HL-60 (cell line): ENCODE measurements around the gene CNTNAP2.

Experiments used
- DNase-seq, 2 experiments: peaks; one replicate each; pipeline ENCODE4 v3.0.0-alpha.2; 2010 to 2020; ENCODE audit warnings: low read depth in 1 of 2, low spot score in 1 of 2
- H3K27ac ChIP-seq: fragments of 250-450 bp; sonication (Bioruptor Pico); replicated peaks from 2 replicates; pipeline ENCODE4 v1.5.1; 2020; ENCODE audit warnings: mild to moderate bottlenecking, moderate library complexity
- H3K27me3 ChIP-seq: fragments of 250-450 bp; sonication (Bioruptor Pico); 2 replicates; pipeline ENCODE4 v1.5.1; 2021; ENCODE audit warnings: mild to moderate bottlenecking, moderate library complexity; ENCODE audit not compliant: insufficient read depth, poor library complexity, severe bottlenecking
- H3K4me3 ChIP-seq: replicated peaks from 2 replicates; pipeline ENCODE4 v1.5.1; 2011; ENCODE audit warnings: mild to moderate bottlenecking, control low read depth, low read length; ENCODE audit not compliant: insufficient read depth
- GABPA ChIP-seq: IDR thresholded peaks from 2 replicates; pipeline ENCODE4 v1.6.1; 2012; ENCODE audit warnings: low read depth
- POLR2AphosphoS5 ChIP-seq: IDR thresholded peaks from 2 replicates; pipeline ENCODE4 v1.6.1; 2012; ENCODE audit warnings: low read depth
- SPI1 ChIP-seq: IDR thresholded peaks from 2 replicates; pipeline ENCODE4 v1.6.1; 2012; ENCODE audit warnings: low read depth, mild to moderate bottlenecking, borderline replicate concordance
- TF ChIP-seq, protein P1 (sequence below): IDR thresholded peaks from 2 replicates; pipeline ENCODE4 v1.6.1; 2012; ENCODE audit warnings: low read depth; ENCODE audit not compliant: insufficient replicate concordance
- TF ChIP-seq, protein P2 (sequence below): IDR thresholded peaks from one replicate; pipeline ENCODE4 v1.5.1; 2011; ENCODE audit warnings: low read length, control low read depth, inconsistent platforms; ENCODE audit not compliant: insufficient read depth

Gene CNTNAP2

DNA sequence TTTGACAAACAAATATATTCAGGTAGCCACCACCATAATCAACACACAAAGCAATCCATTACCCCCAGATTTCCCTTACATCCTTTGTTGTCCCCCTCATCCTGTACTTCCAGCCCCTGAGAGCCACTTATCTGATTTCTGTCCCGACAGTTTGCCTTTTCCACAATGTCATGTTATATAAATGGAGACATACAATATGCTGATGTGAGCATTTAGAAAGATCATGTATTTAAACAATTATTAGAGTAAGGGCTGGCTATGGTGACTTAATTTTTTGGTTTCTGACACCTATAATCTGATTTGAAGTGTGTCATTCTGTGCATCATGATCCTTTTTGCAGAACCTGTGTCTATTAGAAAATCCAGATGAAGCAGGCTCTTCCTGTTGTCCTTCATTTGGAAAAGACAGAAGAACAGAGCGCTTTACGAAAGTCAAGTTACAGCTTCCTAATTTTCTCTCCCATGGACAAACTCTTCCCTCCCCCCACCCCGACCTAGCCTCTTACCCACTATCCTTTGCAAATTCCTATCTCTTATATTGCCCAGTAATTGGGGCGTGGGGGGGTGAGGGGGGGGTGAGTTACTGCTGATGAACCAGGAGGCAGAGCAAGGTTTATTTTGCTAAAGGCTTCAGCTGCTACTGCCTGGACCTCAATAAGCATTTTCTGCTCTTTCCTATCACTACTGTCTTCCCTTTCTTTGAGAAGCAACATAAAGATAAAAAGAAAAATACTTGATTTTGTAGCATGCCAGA is 2221.6 kb downstream of the CNTNAP2 start:
- no peak for DNase-seq

DNA sequence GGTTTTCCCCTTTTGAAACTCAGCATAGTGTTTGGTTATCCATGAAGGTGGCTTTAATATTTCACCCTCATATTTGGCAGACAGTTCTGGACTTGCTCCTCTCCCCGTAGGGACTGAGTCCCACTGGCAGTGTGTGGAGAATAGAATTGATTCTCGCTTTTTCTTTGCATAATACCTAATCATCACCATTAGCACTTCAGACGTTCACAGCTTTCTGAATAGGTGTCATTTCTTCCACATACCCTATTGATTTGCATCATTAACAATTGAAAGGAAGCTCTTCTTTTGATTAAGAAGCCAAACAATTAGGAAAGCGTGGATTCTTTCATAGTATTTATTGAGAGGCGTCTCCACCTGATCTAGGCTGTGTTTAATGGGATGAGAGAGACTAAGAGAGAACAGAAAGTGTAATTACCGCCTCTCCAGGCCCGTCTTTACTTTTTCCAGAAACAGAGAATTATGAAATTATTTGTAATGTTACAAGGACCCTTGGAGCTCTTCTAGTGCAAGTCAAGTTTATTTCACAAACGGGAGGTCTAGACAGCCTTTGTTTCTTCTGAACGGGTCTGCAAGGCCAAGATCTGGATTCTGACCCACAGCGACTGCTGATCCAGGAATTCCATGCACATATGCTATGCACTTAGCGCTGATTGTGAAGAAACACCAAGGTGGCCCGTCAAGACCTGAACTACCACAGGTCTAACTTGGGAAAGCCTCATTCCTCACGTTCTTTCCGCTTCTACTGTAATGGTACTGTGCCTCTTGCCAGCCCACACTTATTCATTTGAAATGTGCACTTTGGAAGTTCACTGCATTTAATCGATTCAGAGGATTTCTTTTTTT is 2224.1 kb downstream of the CNTNAP2 start:
- DNase-seq, result no peak
- Histone ChIP-seq H3K4me3 (no peak overlapping the region), H3K27ac (no peak overlapping the region), H3K27me3 (peaks cover 30% of the 10 kb centered on the region)
- no peak for TF ChIP-seq POLR2AphosphoS5
- TF ChIP-seq, protein P1, sequence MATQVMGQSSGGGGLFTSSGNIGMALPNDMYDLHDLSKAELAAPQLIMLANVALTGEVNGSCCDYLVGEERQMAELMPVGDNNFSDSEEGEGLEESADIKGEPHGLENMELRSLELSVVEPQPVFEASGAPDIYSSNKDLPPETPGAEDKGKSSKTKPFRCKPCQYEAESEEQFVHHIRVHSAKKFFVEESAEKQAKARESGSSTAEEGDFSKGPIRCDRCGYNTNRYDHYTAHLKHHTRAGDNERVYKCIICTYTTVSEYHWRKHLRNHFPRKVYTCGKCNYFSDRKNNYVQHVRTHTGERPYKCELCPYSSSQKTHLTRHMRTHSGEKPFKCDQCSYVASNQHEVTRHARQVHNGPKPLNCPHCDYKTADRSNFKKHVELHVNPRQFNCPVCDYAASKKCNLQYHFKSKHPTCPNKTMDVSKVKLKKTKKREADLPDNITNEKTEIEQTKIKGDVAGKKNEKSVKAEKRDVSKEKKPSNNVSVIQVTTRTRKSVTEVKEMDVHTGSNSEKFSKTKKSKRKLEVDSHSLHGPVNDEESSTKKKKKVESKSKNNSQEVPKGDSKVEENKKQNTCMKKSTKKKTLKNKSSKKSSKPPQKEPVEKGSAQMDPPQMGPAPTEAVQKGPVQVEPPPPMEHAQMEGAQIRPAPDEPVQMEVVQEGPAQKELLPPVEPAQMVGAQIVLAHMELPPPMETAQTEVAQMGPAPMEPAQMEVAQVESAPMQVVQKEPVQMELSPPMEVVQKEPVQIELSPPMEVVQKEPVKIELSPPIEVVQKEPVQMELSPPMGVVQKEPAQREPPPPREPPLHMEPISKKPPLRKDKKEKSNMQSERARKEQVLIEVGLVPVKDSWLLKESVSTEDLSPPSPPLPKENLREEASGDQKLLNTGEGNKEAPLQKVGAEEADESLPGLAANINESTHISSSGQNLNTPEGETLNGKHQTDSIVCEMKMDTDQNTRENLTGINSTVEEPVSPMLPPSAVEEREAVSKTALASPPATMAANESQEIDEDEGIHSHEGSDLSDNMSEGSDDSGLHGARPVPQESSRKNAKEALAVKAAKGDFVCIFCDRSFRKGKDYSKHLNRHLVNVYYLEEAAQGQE, result no peak
- no peak for TF ChIP-seq GABPA
- TF ChIP-seq, protein P2, sequence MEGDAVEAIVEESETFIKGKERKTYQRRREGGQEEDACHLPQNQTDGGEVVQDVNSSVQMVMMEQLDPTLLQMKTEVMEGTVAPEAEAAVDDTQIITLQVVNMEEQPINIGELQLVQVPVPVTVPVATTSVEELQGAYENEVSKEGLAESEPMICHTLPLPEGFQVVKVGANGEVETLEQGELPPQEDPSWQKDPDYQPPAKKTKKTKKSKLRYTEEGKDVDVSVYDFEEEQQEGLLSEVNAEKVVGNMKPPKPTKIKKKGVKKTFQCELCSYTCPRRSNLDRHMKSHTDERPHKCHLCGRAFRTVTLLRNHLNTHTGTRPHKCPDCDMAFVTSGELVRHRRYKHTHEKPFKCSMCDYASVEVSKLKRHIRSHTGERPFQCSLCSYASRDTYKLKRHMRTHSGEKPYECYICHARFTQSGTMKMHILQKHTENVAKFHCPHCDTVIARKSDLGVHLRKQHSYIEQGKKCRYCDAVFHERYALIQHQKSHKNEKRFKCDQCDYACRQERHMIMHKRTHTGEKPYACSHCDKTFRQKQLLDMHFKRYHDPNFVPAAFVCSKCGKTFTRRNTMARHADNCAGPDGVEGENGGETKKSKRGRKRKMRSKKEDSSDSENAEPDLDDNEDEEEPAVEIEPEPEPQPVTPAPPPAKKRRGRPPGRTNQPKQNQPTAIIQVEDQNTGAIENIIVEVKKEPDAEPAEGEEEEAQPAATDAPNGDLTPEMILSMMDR, result no peak
- no peak for TF ChIP-seq SPI1

More for the DNA sequence above, 2221.6 kb downstream of the CNTNAP2 start:
- H3K27ac ChIP-seq, result no peak overlapping the region
- H3K4me3 ChIP-seq, result no peak overlapping the region
- peaks cover 30% of the 10 kb centered on the region for H3K27me3 ChIP-seq
- no peak for TF ChIP-seq SPI1
- TF ChIP-seq POLR2AphosphoS5, result no peak
- TF ChIP-seq GABPA, result no peak
- TF ChIP-seq, protein P1, result no peak

DNA sequence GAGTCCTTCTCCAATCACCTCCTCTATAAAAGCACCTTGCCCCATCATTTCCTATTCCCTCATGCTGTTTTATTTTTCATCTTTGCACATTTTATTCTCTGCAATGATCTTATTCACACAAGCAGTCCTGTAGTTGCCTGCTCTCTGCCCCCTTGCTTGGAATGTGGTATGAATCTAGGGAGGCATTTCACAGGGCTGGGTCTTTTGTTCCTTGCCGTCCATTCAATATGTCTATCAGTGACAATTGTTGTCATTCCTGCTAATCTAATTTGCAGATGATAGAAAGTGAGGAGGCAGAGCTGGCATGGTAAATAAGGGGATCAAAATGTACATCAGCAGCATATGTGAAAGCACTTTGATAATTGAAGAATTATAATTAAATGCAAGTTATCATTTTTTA is 2227.8 kb downstream of the CNTNAP2 start:
- no peak for DNase-seq
- TF ChIP-seq, protein P1, result no peak
- TF ChIP-seq, protein P2, result no peak
- TF ChIP-seq SPI1 (no peak), GABPA (no peak), POLR2AphosphoS5 (no peak)
- Histone ChIP-seq H3K4me3 (no peak overlapping the region), H3K27me3 (peaks cover 16% of the 10 kb centered on the region), H3K27ac (no peak overlapping the region)
